EH (cell line): Measurements from ENCODE around the gene SYNJ2.
A peak's percentile ranks its signal among the peaks of the same experiment; 100 is the strongest.

Experiments used
- DNase-seq: peaks from one replicate; pipeline ENCODE4 v3.0.0-alpha.2; 2015; ENCODE audit warnings: low read depth

Gene SYNJ2

DNA sequence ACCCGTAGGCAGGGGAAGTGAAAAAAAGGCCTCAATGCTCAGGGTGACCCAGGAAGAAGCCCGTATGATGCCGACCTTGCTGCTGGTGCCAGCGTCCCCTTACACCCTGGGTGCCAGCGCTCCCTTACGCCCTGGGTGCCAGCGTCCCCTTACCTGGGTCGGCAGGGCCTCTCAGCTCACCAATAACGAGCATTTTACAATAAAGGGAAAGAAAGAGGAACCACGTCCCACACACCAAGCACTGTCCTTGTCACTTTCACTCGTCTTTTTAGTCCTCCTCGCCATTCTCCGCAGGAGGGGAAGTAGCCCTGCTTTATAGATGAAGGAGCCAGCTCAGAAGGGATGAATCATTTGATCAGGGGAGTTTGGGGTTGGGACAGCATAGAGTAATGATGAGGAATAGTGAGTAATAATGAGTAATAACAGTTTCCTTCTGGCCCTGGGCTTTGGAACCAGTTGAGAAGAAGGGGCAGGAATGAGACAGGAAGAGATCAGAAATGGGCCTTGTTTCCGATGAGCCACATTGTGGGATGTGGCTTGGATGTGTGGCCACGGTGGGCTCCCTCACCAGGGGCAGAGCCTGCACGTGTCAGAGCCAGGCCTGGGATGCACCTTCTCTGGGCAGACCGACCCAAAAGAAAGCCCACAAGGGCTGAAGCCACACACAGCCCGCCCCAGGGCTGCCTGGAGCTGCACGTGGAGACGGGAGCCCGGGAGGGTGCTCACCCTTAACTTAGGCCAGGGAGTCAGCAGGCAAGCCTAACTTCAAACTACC lies 75.7 kb downstream of the SYNJ2 start:
- peak; percentile 98 for DNase-seq

DNA sequence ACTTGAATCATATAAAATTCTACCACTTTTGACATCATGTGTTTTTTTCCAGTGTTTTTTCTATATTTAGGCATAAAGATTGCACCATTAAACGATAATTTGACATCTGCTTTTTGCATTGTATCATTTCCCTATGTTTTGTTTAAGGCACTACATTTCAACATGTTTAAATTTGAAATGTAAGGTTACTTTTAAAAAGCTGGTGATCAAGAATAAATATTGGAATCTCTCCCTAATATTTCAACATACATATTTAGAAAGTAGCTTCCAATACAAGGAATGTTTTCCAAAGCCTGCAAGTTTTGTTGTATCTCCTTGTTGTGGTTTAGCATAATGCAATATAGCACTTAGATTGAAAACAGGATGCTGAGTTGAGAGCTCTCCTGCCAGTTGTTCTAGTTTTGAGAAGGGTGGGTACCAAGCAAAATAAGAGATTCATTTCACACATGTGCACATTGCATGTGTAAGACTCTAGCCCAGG lies 76.5 kb downstream of the SYNJ2 start:
- DNase-seq = no peak

DNA sequence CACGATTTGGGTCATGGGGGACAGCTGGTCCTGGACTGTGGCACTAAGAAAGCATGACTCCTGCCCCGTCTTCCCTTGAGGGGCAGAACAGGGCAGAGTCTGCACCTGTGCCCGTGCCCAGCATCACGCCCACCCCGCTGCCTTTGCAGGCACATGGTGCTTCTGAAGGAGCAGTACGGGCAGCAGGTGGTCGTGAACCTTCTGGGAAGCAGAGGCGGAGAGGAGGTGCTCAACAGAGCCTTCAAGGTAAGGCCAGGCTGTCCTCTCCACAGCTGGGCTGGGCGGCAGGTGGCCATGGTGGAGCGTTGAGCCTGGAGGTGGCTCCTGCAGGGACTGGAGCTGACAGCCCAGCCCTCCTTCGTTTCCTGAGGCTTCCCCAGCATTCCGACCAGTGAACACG lies 77.4 kb downstream of the SYNJ2 start:
- no peak for DNase-seq

DNA sequence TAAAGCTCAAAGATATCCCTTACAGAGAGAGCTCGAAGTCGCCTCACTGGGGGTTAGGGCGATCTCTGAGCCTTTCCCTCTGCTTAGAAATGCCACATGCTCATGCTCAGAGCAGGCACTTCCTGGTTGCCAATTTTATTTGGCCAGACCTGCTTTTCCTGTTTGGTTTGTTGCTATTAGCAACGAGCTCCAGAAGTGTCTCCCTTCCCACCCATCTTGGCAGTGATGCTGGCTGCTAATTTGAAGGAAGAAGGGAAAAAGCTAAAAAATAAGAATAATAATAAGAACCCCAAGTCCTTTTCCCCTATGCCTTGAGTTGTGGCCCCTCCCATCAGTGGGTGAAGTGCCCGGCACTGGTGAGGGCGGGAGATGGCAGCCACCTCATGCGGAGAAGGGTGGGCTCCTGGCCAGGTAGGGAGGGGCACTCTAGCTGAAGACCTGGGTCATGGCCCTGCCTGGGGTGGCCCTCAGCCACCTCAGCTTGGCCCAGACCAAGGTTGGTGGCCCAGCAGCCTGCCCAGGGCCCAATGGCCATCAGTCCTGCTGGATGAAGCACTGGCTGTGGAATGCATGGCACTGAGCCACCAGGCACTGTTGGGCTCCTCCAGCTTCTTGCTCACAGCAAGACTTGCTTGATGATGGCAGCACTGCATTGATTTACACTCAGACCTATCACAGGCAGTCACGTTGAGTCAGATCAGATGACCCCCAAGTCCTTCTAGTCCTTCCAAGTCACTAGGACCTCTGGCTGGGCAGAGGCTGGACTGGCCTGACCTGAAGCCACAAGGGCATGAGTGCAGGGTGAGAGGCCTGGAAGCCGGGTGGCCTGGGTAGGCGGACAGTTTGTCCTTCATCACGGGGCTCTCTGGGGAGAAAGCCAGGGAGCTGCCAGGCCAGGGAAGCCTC lies 79.0 kb downstream of the SYNJ2 start:
- DNase-seq = peak; percentile 98

DNA sequence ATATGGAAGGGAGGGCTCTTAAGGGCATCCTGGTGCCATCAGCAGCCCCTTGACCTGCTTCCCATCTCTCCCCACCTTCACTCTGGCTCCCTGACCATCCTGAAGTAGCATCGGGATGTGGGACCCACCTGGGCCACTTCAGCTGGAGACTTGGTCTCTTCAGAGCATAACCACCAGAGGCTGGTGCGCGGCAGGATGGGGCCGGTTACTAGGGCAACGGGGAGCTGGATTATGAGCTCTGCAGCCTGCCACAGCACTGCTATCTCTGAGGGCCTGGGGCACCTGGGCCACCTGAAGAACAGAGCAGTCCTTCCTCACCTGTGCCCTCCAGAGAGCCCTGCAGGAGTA lies 79.7 kb downstream of the SYNJ2 start:
- DNase-seq = no peak

DNA sequence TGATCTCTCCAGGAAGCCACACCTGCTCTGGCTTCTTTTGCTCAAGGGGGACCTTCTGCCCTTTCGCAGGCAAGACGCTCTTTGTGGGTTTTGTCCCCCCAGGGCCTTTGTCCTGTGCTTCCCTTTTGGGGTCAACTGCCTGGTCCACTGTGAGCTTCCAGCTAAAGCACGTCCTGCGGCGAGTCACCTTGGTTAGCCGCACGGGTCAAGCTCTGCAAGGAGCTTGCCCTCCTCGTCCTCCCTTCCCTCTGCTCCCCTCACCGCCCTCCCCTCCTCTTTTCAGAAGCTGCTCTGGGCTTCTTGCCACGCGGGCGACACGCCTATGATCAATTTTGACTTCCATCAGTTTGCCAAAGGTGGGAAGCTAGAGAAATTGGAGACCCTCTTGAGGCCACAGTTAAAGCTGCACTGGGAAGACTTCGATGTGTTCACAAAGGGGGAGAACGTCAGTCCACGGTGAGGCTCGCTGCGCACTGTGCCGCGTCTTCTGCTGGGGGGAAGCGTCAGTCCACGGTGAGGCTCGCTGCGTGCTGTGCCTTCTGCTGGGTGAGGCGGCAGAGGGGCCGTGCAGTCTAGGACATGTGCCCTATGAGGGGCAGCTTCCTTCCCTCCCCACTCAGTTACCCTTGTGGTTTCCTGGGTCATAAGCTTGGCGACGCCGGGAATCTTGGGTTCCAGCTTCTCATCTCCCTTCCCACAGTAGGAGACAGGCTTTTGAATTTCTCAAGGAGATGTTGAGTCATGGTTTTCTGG lies 80.2 kb downstream of the SYNJ2 start:
- peak; percentile 50 for DNase-seq

DNA sequence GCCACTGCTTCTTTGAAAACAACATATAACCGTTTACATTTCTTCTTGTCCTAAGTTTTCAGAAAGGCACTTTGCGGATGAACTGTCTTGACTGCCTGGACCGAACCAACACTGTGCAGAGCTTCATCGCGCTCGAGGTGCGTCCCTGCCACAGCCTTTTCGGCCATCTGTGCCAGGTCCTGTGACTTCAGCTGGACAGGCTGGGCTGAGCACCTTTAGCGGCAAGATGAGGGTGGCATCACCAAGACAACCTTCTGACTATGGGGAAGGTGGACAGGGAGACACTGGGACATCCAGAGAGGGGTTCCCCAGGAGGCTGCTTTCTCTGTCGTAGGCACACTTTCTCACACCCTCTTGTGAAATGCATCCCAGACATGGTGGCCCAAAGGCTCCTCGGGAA lies 82.1 kb downstream of the SYNJ2 start:
- DNase-seq = no peak

DNA sequence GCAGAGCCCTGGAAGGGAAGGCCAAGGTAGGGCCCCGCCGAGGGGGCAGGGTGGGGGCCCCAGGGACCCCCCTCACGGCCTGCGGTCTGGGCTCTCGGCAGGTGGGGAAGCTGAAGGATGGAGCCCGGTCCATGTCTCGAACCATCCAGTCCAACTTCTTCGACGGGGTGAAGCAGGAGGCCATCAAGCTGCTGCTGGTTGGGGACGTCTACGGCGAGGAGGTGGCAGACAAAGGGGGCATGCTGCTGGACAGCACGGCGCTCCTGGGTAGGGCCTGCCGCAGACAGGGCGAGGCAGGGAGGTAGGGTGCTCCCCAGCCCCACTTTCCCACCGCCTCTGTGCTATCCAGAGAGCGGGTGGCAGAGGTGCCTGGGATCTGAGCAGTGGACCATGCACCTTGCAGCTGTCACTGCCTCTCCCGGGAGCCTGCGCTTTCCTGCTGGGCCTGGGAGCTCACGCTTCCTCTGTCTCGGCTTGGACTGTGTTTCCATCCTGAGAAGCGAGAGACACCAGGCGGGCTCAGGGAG lies 83.1 kb downstream of the SYNJ2 start:
- no peak for DNase-seq

DNA sequence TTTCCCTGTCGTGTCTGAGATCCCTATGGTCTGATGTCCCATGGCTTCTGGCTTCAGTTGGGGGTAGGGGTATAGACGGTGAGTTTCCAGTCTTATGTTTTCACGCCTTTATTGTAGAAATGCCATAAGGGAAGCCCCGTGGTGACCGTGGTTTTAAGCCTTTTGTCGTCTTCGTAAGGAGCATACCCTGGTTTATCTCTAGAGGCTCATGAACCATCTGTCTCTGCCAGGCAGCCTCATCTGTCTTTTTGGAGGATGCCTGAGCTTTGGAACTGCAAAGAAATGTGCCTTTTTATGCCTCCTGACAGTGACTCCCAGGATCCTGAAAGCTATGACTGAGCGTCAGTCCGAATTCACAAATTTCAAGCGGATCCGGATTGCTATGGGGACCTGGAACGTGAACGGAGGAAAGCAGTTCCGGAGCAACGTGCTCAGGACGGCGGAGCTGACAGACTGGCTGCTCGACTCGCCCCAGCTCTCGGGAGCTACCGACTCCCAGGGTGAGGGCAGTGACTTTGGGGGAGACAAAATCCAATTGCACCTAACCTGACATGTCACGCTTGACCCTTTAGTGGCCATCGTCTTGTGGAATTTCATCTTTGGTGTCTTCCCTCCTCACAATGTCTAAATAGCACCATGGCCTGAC lies 84.6 kb downstream of the SYNJ2 start:
- no peak for DNase-seq

DNA sequence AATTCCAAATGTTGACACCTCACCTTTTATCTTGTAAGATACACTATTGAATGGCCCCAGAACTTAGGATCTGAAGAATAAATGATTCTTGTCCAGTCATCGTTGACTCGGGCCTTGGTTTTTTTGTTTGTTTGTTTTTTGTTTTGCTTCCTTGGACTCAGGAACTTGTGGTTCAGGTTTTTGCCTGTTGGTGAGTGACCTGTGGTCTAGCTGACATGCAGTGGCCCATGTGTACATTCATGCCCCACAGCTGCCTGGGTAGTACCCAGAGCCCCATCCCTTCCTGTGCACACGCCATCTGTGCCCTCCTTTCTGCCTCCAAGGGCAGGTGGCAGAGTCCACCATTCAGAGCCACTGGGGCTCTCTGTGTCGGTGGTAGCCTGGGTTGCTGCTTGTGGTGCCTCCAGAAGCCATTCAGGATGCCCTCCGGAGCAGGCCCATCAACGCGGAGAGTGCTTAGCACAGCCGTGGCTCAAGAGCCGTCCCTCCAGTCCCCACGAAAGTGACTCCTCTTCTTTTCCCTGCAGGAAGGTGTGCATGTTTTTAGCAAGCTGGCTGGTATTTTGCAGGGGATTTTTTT lies 85.9 kb downstream of the SYNJ2 start:
- no peak for DNase-seq

DNA sequence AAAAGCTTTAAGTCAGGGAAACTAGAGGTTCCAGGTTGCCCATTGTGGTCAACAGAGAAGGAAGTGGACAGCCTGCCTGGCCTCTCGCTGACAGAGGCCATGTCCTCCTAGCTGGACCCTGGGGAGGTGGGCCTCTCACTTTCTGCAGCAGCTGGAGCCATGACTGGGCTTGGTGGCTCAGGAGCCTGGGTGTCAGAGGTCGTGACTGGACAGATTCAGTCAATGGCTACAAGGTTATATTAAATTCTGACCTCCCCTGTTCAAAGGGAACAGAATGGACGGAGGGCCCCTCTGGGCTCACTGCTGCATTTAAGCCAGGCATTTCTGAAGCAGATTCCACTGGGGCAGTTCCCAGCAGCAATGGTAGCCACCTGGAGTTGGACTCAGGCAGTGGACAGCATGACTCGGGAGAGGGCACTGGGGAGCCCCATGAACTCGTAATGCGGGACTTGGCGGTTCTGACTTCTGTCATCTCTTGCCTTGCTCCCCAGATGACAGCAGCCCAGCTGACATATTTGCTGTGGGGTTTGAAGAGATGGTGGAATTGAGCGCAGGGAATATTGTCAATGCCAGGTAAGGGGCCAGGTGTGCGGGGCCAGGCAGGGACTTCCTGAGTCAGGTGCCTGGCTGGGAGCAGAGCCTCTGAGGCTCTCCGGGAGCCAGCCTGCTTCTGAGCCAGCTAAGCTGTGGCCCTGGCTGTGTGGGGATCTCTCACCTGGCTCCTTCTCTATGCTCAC lies 86.7 kb downstream of the SYNJ2 start:
- DNase-seq = no peak

DNA sequence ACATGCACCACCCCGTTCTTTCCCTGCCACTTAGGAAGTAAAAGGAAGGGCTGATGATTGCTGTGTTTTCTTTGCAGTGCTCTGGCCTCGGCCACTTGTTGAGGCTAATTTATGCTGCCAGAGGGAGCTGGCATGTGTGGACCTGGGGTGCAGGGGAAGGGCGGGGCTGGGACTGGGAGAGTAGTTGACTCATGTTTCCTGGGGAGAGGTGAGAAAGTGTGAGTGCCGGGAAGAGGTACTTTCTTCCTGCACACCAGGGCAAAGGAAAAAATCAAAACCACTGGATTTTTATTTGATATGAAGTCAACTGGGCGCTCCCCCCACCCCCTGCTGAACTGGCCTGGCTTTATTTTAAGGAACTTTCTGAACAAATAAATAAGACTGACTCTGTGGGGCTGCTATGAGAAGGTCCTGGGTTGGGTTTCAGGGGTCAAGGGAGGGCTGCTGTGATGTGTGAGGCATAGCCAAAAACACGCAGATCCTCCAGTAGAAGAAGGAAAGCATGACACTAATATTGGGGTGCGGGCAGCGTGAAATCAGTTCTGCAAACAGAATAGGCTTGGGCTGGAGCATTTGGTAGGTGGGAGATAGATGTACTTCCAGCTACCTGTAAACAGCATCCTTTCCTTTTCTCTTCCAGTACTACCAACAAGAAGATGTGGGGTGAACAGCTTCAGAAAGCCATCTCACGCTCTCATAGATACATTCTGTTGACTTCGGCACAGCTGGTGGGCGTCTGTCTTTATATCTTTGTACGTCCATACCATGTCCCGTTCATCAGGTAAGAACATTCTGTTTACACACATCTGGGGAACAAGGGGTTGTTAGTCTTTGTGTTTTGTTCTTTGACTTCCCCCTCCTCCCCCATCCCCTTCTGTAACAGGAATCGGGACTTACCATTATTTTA lies 87.5 kb downstream of the SYNJ2 start:
- peak; percentile 80 for DNase-seq

DNA sequence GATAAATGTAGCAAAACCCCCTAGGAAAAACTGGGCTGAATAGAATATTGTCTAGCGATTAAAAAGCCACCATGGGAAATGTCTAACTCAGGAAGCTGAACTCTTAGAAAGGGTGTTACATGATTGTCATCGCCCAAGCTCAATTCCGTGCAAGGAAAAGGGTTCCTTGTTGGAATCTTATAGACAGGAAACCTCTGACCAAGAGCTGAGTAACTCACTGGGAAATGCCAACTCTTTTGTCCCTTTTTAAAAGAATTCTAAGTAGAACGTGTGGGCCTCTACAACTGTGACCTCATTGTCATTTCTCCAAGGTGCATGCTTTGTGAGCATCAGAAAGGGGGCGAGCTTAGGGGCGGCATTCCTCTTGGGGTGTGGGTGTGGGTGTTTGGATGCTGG lies 88.1 kb downstream of the SYNJ2 start:
- peak; percentile 86 for DNase-seq

DNA sequence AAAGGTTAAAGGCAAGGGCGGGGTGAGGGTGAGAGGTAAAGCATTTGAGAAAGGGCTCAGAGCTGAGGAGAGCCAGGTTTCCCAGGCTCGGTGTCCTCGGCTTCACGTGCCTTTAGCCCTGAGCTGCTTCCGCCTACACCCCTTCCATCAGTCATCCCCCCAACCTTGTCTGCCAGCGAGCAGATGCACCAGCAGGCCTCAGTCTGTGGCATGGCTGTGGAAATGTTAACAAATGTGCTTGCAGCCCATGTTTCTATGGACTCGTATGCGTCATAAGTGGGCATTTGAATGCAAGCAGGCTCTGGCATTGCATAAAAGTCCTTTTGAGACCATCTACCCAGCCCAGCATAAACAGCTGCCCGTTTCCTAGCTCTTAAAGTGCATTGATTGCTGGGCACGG lies 88.8 kb downstream of the SYNJ2 start:
- DNase-seq = no peak

DNA sequence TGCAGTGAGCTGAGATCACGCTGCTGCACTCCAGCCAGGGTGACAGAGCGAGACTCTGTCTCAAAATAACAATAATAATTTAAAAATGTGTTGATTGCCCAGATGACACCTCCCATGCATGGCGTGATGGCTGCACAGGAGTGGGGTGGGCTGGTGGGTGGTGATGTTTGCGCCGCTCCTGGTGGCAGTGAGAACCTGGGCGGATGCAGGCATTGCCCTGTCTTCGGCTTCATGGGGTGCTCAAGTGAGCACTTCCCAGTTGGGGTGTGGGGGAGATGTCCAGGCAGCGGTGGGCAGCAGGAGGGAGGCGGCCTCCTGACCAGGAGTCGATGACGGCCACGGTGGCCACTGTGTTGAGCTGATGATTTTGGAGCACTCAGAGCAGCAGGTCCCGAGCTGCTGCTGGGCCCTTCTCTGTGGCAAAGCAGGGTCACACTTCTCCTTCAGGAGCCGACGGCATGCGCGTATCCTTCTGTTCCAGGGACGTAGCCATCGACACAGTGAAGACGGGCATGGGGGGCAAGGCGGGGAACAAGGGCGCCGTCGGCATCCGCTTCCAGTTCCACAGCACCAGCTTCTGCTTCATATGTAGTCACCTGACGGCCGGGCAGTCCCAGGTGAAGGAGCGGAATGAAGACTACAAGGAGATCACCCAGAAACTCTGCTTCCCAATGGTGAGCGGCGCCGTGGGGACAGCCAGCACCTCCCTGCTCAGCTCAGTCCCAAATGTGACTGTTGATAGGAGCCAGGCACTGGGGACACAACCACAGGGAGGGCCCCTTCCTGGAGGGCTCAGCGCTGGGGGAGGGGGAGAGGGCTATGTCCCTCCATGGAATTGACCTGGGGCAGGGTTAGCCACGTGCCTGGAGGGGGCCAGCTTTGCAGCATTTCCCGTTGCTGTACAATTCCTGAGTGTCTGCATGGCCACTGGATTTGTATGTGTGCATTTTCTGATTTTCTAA lies 89.7 kb downstream of the SYNJ2 start:
- DNase-seq = no peak

DNA sequence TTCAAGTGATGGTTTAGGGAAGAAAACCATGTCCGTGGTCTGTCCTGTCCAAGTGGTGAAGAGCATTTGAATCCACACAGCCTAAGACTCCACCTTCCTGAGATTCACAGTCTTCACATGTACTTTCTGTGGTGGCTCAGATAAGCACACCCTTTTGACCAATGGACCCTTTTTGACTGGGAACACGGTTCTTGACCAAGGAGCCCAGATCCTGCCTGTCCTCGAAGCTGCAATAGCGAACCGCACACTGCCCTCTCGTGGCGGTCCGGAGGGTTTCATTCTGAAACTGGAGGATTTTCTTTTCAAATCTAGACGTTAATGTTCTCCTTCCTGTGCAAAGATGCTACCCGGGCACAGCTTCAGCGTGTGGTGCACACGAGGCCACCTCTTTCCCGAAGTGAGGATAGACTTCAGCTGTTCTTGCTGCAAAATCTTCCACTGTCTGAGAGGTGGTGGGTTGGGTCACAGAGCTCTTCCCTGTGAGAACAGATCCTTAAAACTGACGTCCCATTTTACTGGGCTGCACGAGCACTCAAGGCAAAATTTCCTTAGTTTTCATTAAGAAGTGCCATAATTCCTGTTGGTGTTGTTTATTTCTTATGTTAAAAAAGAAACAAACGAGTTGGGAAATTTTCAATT lies 90.5 kb downstream of the SYNJ2 start:
- peak; percentile 79 for DNase-seq

DNA sequence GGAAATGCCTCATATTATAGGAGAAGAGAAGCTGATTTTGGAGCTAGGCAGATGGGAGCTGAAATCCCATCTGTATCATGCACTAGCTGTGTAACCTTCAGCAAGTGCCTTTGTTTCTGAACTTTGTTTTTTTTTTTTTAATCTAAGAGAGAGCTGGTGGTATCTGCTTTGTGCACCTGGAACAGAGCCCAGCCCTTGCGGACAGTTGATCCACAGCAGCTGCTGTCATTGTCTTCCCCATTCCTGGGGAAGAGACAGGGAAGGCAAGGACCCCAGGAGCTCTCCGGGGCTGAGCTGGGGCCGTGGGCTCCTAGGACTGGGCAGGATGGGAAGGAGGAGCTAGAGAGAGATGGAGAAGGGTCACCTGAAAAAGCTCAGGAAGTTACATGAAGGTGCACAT lies 92.1 kb downstream of the SYNJ2 start:
- no peak for DNase-seq

DNA sequence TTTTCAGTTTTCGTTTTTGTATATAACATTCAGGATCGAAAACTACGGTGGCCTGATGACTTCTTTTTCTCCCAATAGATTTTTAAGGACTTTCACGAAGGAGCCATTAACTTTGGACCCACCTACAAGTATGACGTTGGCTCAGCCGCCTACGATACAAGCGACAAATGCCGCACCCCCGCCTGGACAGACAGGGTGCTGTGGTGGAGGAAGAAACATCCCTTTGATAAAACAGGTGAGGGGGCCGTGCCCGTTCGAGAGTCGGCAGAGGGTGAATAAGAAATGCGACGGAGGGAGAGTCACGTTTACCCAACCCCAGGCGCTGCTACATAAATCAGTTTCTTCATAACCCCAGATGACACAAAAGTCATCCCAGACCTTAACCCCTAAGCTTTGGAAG lies 94.9 kb downstream of the SYNJ2 start:
- no peak for DNase-seq
